NCI-H345 treated with DMSO at 0.1 percent for 48 hours (cell line): Measurements from ENCODE around the gene HERPUD2.
"Not testable (repeated sequence)": the region's sequence is repeated elsewhere in the genome, so short reads cannot be mapped to it uniquely, and the experiment has no call there.

ENCODE experiments used
- DNase-seq: peaks from one replicate; lab custom pipeline; 2025; ENCODE audit not compliant: unreplicated experiment; lab: John Stamatoyannopoulos, UW

Gene HERPUD2

DNA sequence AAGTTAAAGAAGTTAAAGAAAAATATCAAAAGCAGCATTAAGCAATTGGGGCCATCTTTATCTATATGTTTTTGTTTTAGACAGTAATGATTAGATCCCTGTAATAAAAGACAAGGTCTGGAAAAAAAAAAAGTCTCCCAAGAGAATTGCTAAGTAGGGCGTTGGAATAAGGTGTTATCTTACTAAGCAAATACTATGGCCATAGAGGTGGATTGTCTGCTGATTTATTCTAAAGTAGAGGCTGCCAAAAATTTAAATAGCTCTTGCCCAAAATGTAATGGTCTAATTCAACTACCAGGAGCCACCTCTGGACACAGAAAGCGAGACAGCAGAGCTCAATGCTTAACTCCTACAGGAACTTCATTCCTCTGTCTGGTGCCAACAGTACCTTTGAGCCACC is 71.6 kb downstream of the HERPUD2 start:
- DNase-seq = peak; percentile 21

DNA sequence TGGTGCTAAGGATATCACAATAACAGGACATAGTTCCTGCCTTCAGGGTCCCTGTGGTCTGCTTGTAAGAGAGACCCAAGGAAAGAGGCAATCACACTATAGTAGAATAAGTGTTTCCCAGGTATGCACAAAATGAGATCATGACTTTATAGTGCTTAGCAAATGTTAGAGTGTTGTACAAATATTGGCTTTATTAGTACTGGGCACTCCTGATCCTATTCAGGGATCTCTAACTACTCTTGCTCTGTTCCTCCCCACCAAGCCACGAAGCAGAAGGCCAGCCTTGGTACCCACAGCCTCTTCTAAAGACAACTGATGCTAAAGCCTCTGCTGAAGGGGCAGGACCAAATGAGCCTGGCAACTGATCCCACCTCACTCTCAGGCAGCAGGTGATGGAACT is 75.1 kb downstream of the HERPUD2 start:
- DNase-seq = no peak

DNA sequence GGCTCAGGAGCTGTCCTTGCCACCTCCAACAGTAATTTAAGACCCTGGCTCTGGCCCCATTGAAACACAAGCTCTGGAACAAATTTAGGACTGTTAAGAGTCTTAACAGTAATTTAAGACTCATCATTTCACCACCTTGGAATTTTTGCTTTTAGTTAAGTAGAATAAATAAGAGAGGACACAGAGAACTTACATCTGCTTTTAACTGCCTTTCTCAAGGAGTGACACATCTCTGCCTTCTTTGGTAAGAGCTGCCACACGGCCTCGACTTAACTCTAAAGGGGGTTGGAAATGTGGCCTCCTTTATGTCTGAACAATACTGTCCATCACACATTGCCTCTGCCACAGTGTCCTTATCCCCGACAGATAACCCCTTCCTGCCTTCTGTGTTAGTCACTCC is 77.9 kb downstream of the HERPUD2 start:
- no peak for DNase-seq

DNA sequence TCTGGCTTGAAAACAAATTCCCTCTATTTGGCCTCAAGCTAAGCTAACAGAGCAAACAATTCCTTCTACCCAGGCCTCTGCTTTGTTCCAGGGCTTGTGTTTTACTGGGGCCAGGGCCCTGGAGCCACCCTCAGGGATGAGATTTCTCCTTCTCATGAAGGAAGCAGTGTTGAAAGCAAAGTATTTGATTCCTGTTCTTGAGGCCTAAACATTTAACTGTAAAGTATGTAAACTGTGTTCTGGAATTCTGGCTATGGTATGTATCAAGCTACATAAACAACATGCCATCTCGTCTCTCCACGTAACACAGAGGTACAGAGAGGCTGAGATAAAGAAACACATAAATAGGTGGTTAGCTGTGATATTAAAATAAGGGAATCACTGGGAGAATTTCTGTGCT is 81.8 kb downstream of the HERPUD2 start:
- no peak for DNase-seq

DNA sequence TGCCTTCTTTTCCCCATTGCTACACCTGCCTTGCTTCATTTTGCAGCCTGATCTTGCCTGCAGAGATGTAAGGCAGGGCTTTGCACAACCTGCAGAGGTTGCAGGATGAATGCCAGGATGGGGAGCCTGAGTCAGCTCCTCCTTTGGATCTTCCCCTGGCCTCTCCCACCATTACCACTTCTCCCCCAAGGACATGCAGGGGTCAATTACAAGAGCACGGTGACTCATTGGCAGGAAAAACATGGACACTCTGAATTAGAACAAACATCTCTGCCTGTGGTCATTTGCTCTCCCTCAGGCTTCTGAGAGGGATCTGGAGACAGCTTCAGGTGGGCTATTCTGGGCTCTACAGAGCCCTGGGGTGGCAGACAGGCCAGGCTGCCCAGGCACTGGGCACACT is 89.2 kb downstream of the HERPUD2 start:
- DNase-seq = no peak

DNA sequence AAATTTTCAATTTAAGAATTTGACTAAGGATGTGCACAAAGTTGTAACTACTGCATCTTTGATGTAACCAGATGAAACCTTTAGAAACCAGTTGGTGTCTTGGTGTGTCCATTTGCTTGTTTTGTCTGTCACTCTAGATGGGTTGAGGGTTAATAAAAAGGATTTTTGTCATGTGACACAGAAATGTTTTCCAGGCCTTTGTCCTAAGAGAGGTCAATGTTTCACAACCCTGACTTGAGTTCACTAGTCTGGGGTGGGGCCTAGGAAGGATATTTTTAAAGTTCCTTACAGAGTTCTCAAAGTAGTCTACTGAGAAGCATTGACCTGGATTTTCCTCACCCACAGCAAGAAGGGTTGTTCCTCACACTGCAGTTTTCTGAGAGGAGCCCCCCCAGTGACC is 90.3 kb downstream of the HERPUD2 start:
- DNase-seq = no peak

DNA sequence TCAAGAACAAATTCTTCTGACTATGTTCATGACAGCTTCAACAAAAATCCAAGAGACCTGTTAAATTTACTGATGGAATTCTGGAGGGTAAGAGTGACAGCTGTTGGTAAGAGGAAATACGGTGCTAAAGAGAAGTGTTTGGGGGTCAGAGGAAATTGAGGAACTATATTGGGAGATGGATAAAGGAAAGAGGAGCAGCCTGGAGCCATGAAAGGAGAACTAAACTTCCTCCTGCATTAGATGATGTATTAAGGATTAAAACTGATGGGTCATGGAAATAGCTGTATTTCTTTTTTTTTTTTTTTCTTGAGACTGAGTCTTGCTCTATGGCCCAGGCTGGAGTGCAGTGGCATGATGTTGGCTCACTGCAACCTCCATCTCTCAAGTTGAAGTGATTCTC is 95.3 kb downstream of the HERPUD2 start:
- DNase-seq = no peak

DNA sequence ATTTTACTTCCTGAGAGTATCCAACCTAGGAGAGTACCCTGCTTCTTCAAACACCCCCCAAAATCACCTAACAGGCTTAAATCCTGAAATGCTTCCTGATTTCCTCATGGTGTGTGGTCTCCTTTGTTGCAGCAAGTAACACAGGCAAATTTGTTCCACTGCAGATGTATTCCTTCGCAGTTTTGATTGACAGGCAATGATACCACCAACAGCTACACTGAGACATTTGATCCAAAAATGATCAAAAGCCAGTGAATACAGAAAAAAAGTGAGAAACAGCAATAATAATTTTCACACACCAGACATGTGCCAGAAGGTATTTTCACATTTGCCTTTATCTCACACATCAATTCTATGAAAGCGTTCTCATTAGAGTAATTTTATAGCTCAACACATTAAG is 95.9 kb downstream of the HERPUD2 start:
- no peak for DNase-seq

DNA sequence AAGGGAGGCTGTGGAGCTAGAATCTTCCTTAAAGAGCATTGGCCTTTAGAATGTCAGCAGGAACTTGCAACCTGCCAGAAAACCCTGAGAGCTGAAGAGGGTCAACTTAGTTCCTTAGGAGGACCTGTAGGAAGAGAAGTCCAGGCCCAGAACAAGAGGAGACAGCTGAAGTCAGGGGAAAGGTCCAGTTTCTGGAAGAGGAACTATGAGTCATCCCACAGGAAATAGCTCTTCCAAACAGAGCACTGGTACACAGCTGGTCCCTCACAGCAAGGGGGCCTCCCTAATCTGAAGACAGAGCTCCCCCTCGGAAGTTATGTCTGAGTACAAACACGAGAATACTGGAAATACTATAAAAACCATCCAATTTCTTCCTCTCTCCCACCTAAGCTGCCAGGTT is 98.9 kb downstream of the HERPUD2 start:
- no peak for DNase-seq

DNA sequence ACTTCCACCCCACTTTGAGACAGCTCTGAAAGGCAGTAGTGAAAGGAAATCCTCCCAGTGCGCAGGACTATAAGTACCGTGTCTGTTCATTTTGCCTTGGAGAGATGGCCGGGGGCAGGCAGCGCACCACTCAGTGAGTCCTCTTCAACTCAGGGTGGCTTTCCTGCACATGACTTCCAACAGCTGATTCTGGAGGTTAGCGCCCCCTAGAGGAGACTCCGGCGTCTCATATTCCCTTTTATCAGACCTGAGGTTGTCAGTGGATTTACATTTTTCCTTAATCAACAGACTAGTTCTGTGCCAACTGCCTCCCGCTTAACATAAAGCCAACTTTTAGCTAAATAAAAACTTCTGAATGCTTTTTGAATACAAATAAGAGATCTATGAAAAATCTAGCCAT is 101.0 kb downstream of the HERPUD2 start:
- no peak for DNase-seq

DNA sequence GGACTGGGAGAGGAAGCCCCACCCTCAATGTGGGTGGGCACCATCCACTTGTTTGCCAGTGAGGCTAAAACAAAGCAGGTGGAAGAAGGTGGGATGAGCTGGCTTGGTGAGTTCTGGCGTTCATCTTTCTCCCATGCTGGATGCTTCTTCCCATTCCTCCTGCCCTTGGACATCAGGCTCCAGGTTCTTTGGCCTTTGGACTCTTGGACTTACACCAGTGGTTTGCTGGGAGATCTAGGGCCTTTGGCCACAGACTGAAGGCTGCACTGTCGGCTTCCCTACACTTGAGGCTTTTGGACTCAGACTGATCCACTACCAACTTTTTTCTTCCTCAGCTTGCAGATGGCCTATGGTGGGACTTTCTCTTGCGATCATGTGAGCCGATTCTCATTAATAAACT is 106.3 kb downstream of the HERPUD2 start:
- DNase-seq = no peak

DNA sequence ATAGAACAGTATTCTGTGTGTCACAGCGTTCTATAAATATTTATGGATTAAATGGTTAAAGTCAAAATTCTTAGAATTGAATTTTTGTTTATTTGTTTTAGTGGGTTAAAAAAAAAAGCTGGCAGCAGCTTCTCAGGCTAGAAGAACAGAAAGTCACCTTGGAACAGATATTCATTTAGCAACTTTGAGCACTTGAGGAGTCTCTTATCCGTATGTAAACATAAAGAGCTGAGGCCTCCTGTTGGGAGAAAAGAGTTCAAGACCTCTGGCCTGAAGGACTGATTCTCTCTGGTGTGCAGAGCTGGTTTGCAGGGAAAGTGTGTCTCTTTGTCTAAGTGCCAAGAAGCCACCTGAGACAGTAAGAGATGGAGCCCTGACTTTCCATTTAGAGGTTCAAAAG is 109.9 kb downstream of the HERPUD2 start:
- DNase-seq = no peak

DNA sequence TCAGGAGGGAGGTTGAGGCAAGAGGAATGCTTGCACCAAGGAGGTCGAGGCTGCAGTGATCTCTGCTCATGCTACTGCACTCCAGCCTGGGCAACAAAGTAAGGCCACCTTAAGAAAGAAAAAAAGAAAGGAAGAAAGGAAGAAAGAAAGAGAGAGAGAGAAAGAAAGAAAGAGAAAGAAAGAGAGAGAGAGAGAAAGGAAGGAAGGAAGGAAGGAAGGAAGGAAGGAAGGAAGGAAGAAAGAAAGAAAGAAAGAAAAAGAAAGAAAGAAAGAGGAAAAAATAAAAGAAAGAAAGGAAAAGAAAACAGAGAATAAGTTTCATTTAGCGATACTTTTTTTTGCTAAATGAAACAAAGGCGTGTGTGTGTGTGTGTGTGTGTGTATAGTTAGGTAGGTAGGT is 110.4 kb downstream of the HERPUD2 start:
- not testable (repeated sequence) for DNase-seq
